HepG2 (cell line): ENCODE data around the gene KIAA0825. TPM values are rescaled to one million over a fixed set of nuclear protein-coding genes. Genes with fewer than 3 reads are reported as not detected.

Experiments
- BCL3 ChIP-seq: sonication (generic); formaldehyde crosslinking; IDR thresholded peaks from 2 replicates; pipeline ENCODE4 v1.5.1; 2020; ENCODE audit warnings: mild to moderate bottlenecking, missing genetic modification reagents, moderate library complexity
- CCAR2 ChIP-seq: fragments of 200-400 bp; formaldehyde crosslinking; optimal IDR thresholded peaks from 2 replicates; pipeline ENCODE3; 2018; ENCODE audit warnings: low read depth, mild to moderate bottlenecking, low read length, moderate library complexity
- FIP1L1 ChIP-seq: fragments of 200-400 bp; formaldehyde crosslinking; IDR thresholded peaks from 2 replicates; pipeline ENCODE4 v1.6.1; 2018; ENCODE audit warnings: low read depth, mild to moderate bottlenecking, low read length, moderate library complexity, borderline replicate concordance; ENCODE audit not compliant: insufficient read depth
- HMGXB4 ChIP-seq, 2 experiments: sonication (generic) in 1 of 2; formaldehyde crosslinking in 1 of 2; IDR thresholded peaks; 2 replicates each; pipeline versions ENCODE4 v1.4.0 to v1.6.1; 2018 to 2020; ENCODE audit warnings: missing genetic modification reagents in 2 of 2, borderline replicate concordance in 1 of 2, low read depth in 1 of 2, mild to moderate bottlenecking in 1 of 2, missing biosample characterization in 1 of 2
- MEF2D ChIP-seq: sonication (generic); formaldehyde crosslinking; IDR thresholded peaks from 2 replicates; pipeline ENCODE4 v1.5.1; 2020; ENCODE audit warnings: mild to moderate bottlenecking, missing genetic modification reagents
- MTERF4 ChIP-seq: sonication (generic); formaldehyde crosslinking; IDR thresholded peaks from 2 replicates; pipeline ENCODE4 v1.8.0; 2023; ENCODE audit warnings: mild to moderate bottlenecking, missing genetic modification reagents
- TBL1XR1 ChIP-seq: fragments of 150-350 bp; IDR thresholded peaks from 2 replicates; pipeline ENCODE4 v1.6.1; 2014; ENCODE audit warnings: borderline replicate concordance, low read length; ENCODE audit not compliant: partially characterized antibody
- U2AF2 ChIP-seq: fragments of 200-400 bp; formaldehyde crosslinking; IDR thresholded peaks from 2 replicates; pipeline ENCODE4 v1.6.1; 2017; ENCODE audit warnings: low read depth, mild to moderate bottlenecking, low read length
- ZC3H13 ChIP-seq: sonication (generic); formaldehyde crosslinking; IDR thresholded peaks from 2 replicates; pipeline ENCODE4 v1.8.1; 2023; ENCODE audit warnings: mild to moderate bottlenecking, missing genetic modification reagents, moderate library complexity
- ZNF205 ChIP-seq: IDR thresholded peaks from 2 replicates; pipeline ENCODE4 v1.6.1; 2018; ENCODE audit warnings: missing biosample characterization, missing genetic modification reagents
- ZNF24 ChIP-seq: fragments of 450-650 bp; IDR thresholded peaks from 2 replicates; pipeline ENCODE4 v1.6.1; 2017; ENCODE audit warnings: antibody characterized with exemption, mild to moderate bottlenecking
- ZNF251 ChIP-seq: sonication (generic); formaldehyde crosslinking; IDR thresholded peaks from 2 replicates; pipeline ENCODE4 v1.9.0; 2021; ENCODE audit warnings: mild to moderate bottlenecking, missing genetic modification reagents
- ZNF280B ChIP-seq: sonication (generic); formaldehyde crosslinking; IDR thresholded peaks from 2 replicates; pipeline ENCODE4 v1.5.0; 2020; ENCODE audit warnings: missing genetic modification reagents, mild to moderate bottlenecking, borderline replicate concordance
- ZNF317 ChIP-seq: sonication (generic); formaldehyde crosslinking; IDR thresholded peaks from 2 replicates; pipeline ENCODE4 v1.5.0; 2020; ENCODE audit warnings: mild to moderate bottlenecking, missing genetic modification reagents
- ZNF557 ChIP-seq: sonication (generic); formaldehyde crosslinking; IDR thresholded peaks from 2 replicates; pipeline ENCODE4 v1.4.0; 2020; ENCODE audit warnings: missing genetic modification reagents
- ZNF703 ChIP-seq: sonication (generic); formaldehyde crosslinking; IDR thresholded peaks from 2 replicates; pipeline ENCODE4 v1.5.1; 2020; ENCODE audit warnings: missing genetic modification reagents, mild to moderate bottlenecking, moderate library complexity, borderline replicate concordance
- ZNF788 ChIP-seq: sonication (generic); formaldehyde crosslinking; IDR thresholded peaks from 2 replicates; pipeline ENCODE4 v1.5.0; 2020; ENCODE audit warnings: mild to moderate bottlenecking, missing genetic modification reagents, borderline replicate concordance
- ZXDC ChIP-seq: sonication (generic); formaldehyde crosslinking; IDR thresholded peaks from 2 replicates; pipeline ENCODE4 v1.5.0; 2020; ENCODE audit warnings: mild to moderate bottlenecking, missing genetic modification reagents
- polyA plus RNA-seq, 8 experiments: library from polyadenylated mRNA; depleted of rRNA in 3 of 8; stranded (reverse) in 7 of 8; unstranded in 1 of 8; fragments of >200 nt; fragmentation: Illumina TruSeq in 4 of 8; extraction: Trizol in 4 of 8; gene quantifications; 2 replicates each; pipeline versions ENCODE4 v1.2.1 to v1.2.3, GENCODE V29; 2011 to 2016; ENCODE audit warnings: low read depth in 4 of 8, missing spikeins in 1 of 8, mixed read lengths in 1 of 8; ENCODE audit not compliant: insufficient read depth in 1 of 8
- total RNA-seq, 5 experiments: library from RNA; depleted of rRNA; stranded (reverse); fragments of >200 nt; fragmentation: Illumina TruSeq; extraction: Trizol; gene quantifications; 2 replicates each; pipeline ENCODE4 v1.2.3, GENCODE V29; 2016; ENCODE audit warnings: low read depth in 1 of 5

Gene KIAA0825
- total and polyA plus RNA-seq, 2 of the 13 experiments (the other 11 are each of a cell fraction or from before 2014, with no cell fraction given), result 0.05 to 0.51 TPM

- TF ChIP-seq BCL3 (CRISPR knock-in tag) (peak; percentile 82), FIP1L1 (no peak), HMGXB4 (CRISPR knock-in tag; IDR thresholded peaks at IDR 0.05; ENCODE audit: borderline replicate concordance in 1 of 2, low read depth in 1 of 2) (peak in 1 of 2 experiments; percentile 89), ZXDC (CRISPR knock-in tag) (no peak), ZNF280B (peak; percentile 84), ZNF557 (CRISPR knock-in tag) (peak; percentile 83; the same call in 1 of the 2 replicates), TBL1XR1 (no peak), ZNF317 (CRISPR knock-in tag) (peak; percentile 71; the same call in 1 of the 2 replicates), U2AF2 (0 out of 2 replicates have a peak, but pooled peaks have one; percentile 54), MEF2D (CRISPR knock-in tag) (0 out of 2 replicates have a peak, but pooled peaks have one; percentile 60), ZNF788 (CRISPR knock-in tag) (peak; percentile 86; the same call in 1 of the 2 replicates), ZNF205 (CRISPR knock-in tag) (0 out of 2 replicates have a peak, but pooled peaks have one; percentile 53), ZNF251 (CRISPR knock-in tag) (no peak), ZC3H13 (CRISPR knock-in tag) (no peak), CCAR2 (no peak), ZNF24 (no peak), MTERF4 (peak; percentile 67; the same call in 1 of the 2 replicates), ZNF703 (CRISPR knock-in tag) (no peak)
Observed at GRCh38 chr5:94111209-94112004, 507.0 kb downstream of the KIAA0825 start (continued).
